ENCODE results near the gene CHERP.

The CHERP gene

DNA sequence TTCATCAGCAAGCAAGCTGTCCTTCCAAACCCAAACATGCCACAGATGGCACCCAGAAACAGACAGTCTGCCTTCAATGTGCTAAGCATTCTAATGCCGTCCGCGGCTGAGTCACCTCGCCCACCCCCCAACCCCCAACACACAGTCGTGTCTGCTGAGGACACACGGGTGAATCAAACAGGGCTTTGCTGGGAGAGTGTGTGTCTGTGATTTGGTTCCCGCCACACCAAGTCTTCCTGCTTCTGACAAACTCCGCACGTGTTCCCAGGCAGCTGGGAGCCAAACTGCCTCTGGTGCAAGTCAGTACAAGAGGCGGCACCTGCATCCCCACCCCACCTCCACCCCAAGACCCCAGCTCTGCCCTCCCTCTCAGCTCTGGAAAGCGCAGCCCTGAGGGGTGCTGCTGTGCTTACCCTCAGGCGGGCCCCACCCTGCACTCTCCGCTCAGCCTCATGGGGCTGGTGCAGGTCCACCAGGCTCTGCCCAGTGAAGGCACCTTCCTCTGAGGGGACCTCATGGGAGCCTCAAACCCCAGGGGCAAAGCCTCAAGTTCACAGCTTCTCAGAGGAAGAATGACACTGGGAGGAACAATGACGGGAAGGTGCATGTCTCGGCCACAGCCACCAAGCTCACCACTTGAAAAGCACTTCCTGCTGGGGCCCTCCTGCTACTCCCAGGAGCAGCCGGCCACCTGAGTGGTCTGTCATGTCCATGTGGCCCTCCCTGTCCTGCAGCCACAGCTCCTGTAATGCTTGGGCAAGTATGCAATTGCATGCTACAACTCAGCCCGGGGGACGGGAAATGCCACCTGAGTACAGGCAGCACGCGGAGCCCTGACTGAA lies 45.0 kb upstream of the CHERP start:
- FAIRE-seq, result no peak
- TF ChIP-seq, protein P1, sequence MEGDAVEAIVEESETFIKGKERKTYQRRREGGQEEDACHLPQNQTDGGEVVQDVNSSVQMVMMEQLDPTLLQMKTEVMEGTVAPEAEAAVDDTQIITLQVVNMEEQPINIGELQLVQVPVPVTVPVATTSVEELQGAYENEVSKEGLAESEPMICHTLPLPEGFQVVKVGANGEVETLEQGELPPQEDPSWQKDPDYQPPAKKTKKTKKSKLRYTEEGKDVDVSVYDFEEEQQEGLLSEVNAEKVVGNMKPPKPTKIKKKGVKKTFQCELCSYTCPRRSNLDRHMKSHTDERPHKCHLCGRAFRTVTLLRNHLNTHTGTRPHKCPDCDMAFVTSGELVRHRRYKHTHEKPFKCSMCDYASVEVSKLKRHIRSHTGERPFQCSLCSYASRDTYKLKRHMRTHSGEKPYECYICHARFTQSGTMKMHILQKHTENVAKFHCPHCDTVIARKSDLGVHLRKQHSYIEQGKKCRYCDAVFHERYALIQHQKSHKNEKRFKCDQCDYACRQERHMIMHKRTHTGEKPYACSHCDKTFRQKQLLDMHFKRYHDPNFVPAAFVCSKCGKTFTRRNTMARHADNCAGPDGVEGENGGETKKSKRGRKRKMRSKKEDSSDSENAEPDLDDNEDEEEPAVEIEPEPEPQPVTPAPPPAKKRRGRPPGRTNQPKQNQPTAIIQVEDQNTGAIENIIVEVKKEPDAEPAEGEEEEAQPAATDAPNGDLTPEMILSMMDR (IDR thresholded peaks at IDR 0.05; ENCODE audit: insufficient read depth, missing control alignments), result no peak
- no peak for DNase-seq (ENCODE audit: insufficient read length, low spot score)

- DNase-seq (ENCODE audit: insufficient read length, low spot score), result no peak
- TF ChIP-seq, protein P1 (IDR thresholded peaks at IDR 0.05; ENCODE audit: insufficient read depth, missing control alignments), result no peak
- FAIRE-seq, result no peak
Measured at GRCh38 chr19:16586477-16586871, 44.2 kb upstream of the CHERP start.

DNA sequence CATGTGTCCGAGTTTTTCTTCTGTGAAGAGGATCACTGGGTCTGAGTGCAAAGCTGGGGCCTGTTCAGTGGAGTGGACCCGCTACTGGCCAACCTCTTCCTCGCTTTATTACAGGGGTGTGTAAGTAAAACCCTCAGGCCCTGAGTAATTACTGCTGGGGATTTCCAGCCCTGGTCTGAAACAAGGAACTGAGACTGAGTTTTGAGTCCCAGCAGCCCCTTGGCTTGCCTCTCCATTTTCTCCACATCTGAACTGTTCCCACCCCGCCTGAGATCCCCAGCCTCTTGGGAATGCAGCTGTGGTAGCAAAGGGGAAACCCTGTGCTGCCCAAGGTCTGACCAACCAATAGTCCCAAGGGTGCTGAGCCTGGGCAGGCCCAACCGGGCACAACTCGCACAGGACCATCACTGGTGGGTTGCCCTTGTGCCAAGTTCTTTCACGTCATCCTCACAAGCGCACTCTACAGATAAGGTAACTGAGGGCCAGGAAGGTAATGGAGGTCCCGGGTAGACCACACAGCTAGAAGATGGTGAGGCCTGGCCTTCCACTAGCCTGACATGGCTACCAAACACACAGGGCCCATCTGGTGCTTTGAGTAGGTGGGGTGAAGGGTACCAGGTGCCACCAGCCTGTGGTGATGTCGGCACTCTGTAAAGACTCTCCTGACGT lies 43.7 kb upstream of the CHERP start:
- TF ChIP-seq, protein P1 (IDR thresholded peaks at IDR 0.05; ENCODE audit: insufficient read depth, missing control alignments), result no peak
- no peak for DNase-seq (ENCODE audit: insufficient read length, low spot score)
- no peak for FAIRE-seq

GRCh38 chr19:16585094-16585801 lies 43.0 kb upstream of the CHERP start:
- FAIRE-seq (no peak), DNase-seq (ENCODE audit: insufficient read length, low spot score) (no peak)
- TF ChIP-seq, protein P1 (IDR thresholded peaks at IDR 0.05; ENCODE audit: insufficient read depth, missing control alignments), result no peak

DNA sequence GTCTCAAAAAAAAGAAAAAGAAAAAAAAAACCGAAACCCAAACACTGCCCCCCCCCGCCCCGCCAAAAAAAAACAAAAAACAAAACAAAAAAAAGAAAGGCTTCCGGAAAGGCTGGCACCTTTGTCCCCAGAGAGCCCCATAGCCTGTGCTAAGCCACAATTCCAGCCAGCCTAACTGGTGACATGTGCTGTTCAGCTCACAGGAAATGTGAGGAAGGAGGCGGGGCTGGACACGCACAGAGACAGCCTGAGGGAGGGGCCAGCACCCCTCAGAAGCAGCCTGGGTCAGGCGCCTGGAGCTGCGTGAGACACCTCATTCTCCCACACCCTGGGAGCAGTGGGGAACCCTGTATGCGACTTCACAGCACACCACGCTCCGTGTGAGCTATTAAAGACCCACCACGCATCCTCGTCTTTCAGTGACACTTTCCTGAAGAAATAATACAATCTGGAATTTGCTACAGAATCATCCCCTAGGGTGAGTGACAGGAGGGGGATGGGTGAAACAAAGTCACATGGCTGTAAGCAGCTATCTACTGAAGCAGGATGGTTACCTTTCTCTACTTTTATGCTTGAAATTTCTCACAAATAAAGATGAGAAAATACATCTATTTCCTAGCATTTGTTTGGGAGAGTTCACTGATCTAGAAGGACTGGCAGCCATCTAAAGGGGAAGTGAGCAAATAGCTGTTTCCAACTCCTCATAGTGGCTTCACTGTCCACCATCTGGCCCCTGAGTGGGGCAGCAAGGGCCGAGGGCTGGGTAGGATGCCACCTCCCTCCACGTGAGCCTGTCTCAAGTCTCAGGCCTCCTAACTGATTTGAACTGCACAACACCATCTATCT lies 42.2 kb upstream of the CHERP start:
- TF ChIP-seq, protein P1 (IDR thresholded peaks at IDR 0.05; ENCODE audit: insufficient read depth, missing control alignments), result no peak
- DNase-seq (ENCODE audit: insufficient read length, low spot score), result peak; percentile 92
- no peak for FAIRE-seq

DNA sequence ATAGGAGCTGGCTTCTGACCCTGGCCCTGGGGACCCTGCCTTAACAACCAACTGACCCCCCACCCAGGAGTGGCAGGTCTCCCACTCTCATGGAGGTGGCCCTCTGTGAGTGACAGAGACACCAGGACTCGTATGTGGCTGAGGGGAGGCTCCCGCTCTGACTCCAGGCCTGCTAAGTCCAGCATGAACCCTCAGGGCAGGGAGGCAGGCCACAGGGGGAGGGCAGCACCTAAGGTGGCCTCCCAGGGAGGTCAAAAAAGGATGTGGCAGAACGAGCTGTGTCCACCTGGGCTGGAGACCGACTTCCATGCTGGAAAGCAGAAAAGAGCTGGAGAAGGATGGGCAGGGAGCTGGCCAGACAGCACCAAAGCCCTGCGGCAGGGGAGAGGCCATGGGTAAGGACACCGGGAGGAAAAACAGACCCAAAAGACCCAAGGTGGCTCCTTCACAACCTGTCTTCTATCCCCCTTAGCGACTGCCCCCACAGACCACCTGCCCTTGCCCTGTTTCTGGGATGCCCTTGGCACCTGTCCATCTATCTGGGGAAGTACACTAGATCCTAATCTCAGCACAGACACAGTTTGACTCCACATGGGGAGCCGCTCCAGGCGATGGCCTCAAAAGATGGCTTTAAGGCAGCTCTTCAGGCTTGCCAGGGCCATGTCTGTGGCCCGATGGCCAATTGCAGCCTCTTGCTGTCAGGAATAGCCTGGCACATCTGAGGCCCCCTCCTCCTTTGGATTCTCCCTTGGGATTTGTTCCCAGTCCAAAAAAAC lies 40.4 kb upstream of the CHERP start:
- no peak for FAIRE-seq
- TF ChIP-seq, protein P1 (IDR thresholded peaks at IDR 0.05; ENCODE audit: insufficient read depth, missing control alignments), result no peak
- DNase-seq (ENCODE audit: insufficient read length, low spot score), result no peak
